HepG2 (cell line): ENCODE data around the gene WDR73. TPM values are rescaled to one million over a fixed set of nuclear protein-coding genes. Genes with fewer than 3 reads are reported as not detected.

Experiments used
- NFE2L2 ChIP-seq: fragments of 150-350 bp; IDR thresholded peaks from 2 replicates; pipeline ENCODE4 v1.6.1; 2014; ENCODE audit warnings: low read length
- NRL ChIP-seq: sonication (generic); formaldehyde crosslinking; IDR thresholded peaks from 2 replicates; pipeline ENCODE4 v1.5.0; 2020; ENCODE audit warnings: missing genetic modification reagents, mild to moderate bottlenecking, moderate library complexity, borderline replicate concordance
- PTBP1 ChIP-seq: fragments of 200-400 bp; formaldehyde crosslinking; IDR thresholded peaks from 2 replicates; pipeline ENCODE4 v1.6.1; 2018; ENCODE audit warnings: low read length, low read depth; ENCODE audit not compliant: poor library complexity, severe bottlenecking
- SOX13 ChIP-seq, 3 experiments: fragments of 450-650 bp in 1 of 3; sonication (generic) in 1 of 3; formaldehyde crosslinking in 1 of 3; IDR thresholded peaks in 2 of 3; conservative IDR thresholded peaks in 1 of 3; 2 replicates each; pipeline versions ENCODE4 v1.5.0 to v1.6.1; 2016 to 2020; ENCODE audit warnings: antibody characterized with exemption in 1 of 3, mild to moderate bottlenecking in 1 of 3, missing compliant biosample characterization in 1 of 3, missing genetic modification reagents in 1 of 3, moderate library complexity in 1 of 3
- TBX3 ChIP-seq: fragments of 450-650 bp; IDR thresholded peaks from 2 replicates; pipeline ENCODE4 v1.6.1; 2017; ENCODE audit warnings: antibody characterized with exemption, mild to moderate bottlenecking, inconsistent platforms, borderline replicate concordance
- THAP7 ChIP-seq: sonication (generic); formaldehyde crosslinking; IDR thresholded peaks from 2 replicates; pipeline ENCODE4 v1.8.1; 2023; ENCODE audit warnings: mild to moderate bottlenecking, missing genetic modification reagents
- ZBTB26 ChIP-seq: IDR thresholded peaks from 2 replicates; pipeline ENCODE4 v1.6.1; 2016; ENCODE audit warnings: missing compliant biosample characterization, missing genetic modification reagents, borderline replicate concordance
- ZFYVE20 ChIP-seq: sonication (generic); formaldehyde crosslinking; IDR thresholded peaks from 2 replicates; pipeline ENCODE4 v1.8.0; 2023; ENCODE audit warnings: low read depth, mild to moderate bottlenecking, moderate library complexity, missing genetic modification reagents, borderline replicate concordance
- ZNF451 ChIP-seq: sonication (generic); formaldehyde crosslinking; IDR thresholded peaks from 2 replicates; pipeline ENCODE4 v1.5.0; 2020; ENCODE audit warnings: mild to moderate bottlenecking, missing genetic modification reagents
- ZSCAN9 ChIP-seq: IDR thresholded peaks from 2 replicates; pipeline ENCODE4 v1.6.1; 2016; ENCODE audit warnings: borderline replicate concordance
- polyA plus RNA-seq, 8 experiments: library from polyadenylated mRNA; depleted of rRNA in 3 of 8; stranded (reverse) in 7 of 8; unstranded in 1 of 8; fragments of >200 nt; fragmentation: Illumina TruSeq in 4 of 8; extraction: Trizol in 4 of 8; gene quantifications; 2 replicates each; pipeline versions ENCODE4 v1.2.1 to v1.2.3, GENCODE V29; 2011 to 2016; ENCODE audit warnings: low read depth in 4 of 8, missing spikeins in 1 of 8, mixed read lengths in 1 of 8; ENCODE audit not compliant: insufficient read depth in 1 of 8
- total RNA-seq, 5 experiments: library from RNA; depleted of rRNA; stranded (reverse); fragments of >200 nt; fragmentation: Illumina TruSeq; extraction: Trizol; gene quantifications; 2 replicates each; pipeline ENCODE4 v1.2.3, GENCODE V29; 2016; ENCODE audit warnings: low read depth in 1 of 5
- TF ChIP-seq, protein P1 (sequence below), 2 experiments: fragments of 450-650 bp in 1 of 2; sonication (generic) in 1 of 2; formaldehyde crosslinking; IDR thresholded peaks; 2 replicates each; pipeline versions ENCODE4 v1.5.0 to v1.8.0; 2020 to 2022; ENCODE audit warnings: mild to moderate bottlenecking in 1 of 2, missing genetic modification reagents in 1 of 2
- TF ChIP-seq, protein P2 (sequence below): IDR thresholded peaks from 2 replicates; pipeline ENCODE4 v1.6.1; 2012; ENCODE audit warnings: low read depth, low read length, improper control_type of control experiment
- TF ChIP-seq, protein P3 (sequence below), 2 experiments: fragments of 450-650 bp in 1 of 2; sonication (generic) in 1 of 2; formaldehyde crosslinking in 1 of 2; IDR thresholded peaks; 2 replicates each; pipeline versions ENCODE4 v1.6.1 to v1.8.0; 2016 to 2022; ENCODE audit warnings: antibody characterized with exemption in 1 of 2, mild to moderate bottlenecking in 1 of 2, missing genetic modification reagents in 1 of 2

WDR73 gene
- total and polyA plus RNA-seq, 2 of the 13 experiments (the other 11 are each of a cell fraction or from before 2014, with no cell fraction given) = 20.0 to 35.5 TPM

- TF ChIP-seq ZBTB26 (no peak), TBX3 (no peak), SOX13 (IDR thresholded peaks at IDR 0.05) (no peak), SOX13 (CRISPR knock-in tag; conservative IDR thresholded peaks at IDR 0.05 in 1 of 2, IDR thresholded peaks at IDR 0.05 in 1 of 2) (no peak), PTBP1 (no peak), ZSCAN9 (CRISPR knock-in tag) (no peak), ZNF451 (CRISPR knock-in tag) (no peak), ZFYVE20 (CRISPR knock-in tag) (no peak), NRL (CRISPR knock-in tag) (no peak), THAP7 (CRISPR knock-in tag) (0 out of 2 replicates have a peak, but pooled peaks have one; percentile 41), NFE2L2 (no peak)
- TF ChIP-seq, protein P1, sequence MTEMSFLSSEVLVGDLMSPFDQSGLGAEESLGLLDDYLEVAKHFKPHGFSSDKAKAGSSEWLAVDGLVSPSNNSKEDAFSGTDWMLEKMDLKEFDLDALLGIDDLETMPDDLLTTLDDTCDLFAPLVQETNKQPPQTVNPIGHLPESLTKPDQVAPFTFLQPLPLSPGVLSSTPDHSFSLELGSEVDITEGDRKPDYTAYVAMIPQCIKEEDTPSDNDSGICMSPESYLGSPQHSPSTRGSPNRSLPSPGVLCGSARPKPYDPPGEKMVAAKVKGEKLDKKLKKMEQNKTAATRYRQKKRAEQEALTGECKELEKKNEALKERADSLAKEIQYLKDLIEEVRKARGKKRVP (CRISPR knock-in tag; IDR thresholded peaks at IDR 0.05) = no peak
- TF ChIP-seq, protein P2, sequence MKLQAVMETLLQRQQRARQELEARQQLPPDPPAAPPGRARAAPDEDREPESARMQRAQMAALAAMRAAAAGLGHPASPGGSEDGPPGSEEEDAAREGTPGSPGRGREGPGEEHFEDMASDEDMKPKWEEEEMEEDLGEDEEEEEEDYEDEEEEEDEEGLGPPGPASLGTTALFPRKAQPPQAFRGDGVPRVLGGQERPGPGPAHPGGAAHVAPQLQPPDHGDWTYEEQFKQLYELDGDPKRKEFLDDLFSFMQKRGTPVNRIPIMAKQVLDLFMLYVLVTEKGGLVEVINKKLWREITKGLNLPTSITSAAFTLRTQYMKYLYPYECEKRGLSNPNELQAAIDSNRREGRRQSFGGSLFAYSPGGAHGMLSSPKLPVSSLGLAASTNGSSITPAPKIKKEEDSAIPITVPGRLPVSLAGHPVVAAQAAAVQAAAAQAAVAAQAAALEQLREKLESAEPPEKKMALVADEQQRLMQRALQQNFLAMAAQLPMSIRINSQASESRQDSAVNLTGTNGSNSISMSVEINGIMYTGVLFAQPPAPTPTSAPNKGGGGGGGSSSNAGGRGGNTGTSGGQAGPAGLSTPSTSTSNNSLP = no peak
- TF ChIP-seq, protein P3, sequence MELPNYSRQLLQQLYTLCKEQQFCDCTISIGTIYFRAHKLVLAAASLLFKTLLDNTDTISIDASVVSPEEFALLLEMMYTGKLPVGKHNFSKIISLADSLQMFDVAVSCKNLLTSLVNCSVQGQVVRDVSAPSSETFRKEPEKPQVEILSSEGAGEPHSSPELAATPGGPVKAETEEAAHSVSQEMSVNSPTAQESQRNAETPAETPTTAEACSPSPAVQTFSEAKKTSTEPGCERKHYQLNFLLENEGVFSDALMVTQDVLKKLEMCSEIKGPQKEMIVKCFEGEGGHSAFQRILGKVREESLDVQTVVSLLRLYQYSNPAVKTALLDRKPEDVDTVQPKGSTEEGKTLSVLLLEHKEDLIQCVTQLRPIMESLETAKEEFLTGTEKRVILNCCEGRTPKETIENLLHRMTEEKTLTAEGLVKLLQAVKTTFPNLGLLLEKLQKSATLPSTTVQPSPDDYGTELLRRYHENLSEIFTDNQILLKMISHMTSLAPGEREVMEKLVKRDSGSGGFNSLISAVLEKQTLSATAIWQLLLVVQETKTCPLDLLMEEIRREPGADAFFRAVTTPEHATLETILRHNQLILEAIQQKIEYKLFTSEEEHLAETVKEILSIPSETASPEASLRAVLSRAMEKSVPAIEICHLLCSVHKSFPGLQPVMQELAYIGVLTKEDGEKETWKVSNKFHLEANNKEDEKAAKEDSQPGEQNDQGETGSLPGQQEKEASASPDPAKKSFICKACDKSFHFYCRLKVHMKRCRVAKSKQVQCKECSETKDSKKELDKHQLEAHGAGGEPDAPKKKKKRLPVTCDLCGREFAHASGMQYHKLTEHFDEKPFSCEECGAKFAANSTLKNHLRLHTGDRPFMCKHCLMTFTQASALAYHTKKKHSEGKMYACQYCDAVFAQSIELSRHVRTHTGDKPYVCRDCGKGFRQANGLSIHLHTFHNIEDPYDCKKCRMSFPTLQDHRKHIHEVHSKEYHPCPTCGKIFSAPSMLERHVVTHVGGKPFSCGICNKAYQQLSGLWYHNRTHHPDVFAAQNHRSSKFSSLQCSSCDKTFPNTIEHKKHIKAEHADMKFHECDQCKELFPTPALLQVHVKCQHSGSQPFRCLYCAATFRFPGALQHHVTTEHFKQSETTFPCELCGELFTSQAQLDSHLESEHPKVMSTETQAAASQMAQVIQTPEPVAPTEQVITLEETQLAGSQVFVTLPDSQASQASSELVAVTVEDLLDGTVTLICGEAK (IDR thresholded peaks at IDR 0.05) = no peak
- TF ChIP-seq, protein P3 (CRISPR knock-in tag; IDR thresholded peaks at IDR 0.05) = no peak
Observed at GRCh38 chr15:84594617-84595290, 59.3 kb downstream of the WDR73 start (continued).
